ENCODE measurements around the gene AK4.

DNA sequence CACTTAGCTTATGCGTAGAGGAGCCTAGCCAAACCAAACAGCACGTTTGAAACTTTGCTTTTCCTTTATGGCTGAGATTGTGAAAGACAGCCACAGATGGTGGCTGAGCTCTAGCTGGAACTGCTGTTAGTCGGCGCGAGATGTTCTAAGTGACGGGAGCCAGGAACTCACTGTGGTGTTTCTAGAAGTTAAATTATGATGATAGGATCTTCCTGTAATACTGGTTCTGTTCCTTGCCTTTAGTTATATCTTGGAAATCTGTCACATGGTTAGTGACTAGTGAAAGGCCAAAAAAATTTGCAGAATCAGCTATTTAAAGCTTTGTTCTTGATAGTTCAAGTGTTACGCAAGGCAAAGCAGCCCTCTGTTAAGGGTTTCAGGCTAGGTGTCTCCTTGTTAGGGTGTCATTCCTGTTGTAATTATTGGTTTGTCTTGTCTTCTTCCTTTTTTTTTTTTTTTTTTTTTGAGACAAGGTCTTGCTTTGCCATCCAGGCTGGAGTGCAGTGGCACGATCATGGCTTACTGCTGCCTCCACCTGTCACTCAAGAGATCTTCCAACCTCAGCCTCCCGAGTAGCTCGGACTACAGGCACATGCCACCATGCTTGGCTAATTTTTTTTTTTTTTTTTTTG lies 22.6 kb downstream of the AK4 start:
- no peak for TF ChIP-seq POLR2A (IDR thresholded peaks at IDR 0.05)
- TF ChIP-seq, protein P1, sequence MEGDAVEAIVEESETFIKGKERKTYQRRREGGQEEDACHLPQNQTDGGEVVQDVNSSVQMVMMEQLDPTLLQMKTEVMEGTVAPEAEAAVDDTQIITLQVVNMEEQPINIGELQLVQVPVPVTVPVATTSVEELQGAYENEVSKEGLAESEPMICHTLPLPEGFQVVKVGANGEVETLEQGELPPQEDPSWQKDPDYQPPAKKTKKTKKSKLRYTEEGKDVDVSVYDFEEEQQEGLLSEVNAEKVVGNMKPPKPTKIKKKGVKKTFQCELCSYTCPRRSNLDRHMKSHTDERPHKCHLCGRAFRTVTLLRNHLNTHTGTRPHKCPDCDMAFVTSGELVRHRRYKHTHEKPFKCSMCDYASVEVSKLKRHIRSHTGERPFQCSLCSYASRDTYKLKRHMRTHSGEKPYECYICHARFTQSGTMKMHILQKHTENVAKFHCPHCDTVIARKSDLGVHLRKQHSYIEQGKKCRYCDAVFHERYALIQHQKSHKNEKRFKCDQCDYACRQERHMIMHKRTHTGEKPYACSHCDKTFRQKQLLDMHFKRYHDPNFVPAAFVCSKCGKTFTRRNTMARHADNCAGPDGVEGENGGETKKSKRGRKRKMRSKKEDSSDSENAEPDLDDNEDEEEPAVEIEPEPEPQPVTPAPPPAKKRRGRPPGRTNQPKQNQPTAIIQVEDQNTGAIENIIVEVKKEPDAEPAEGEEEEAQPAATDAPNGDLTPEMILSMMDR (IDR thresholded peaks at IDR 0.05), result no peak
- TF ChIP-seq POLR2AphosphoS5 (IDR thresholded peaks at IDR 0.05), result peak in 3 of 4 donors; percentile 31 to 51 (median 50)
